ENCODE data around the gene SHISAL1. TPM values are rescaled to one million over a fixed set of nuclear protein-coding genes. Genes with fewer than 3 reads are reported as not detected.

Gene SHISAL1
- total and polyA plus RNA-seq, 2 donors (not counting 3 experiments of a cell fraction or from before 2014, with no cell fraction given) = 0.01 to 0.07 TPM

GRCh38 chr22:44199866-44200265, 112.9 kb downstream of the SHISAL1 start:
- Histone ChIP-seq H3K36me3 (ENCODE audit: control insufficient read depth in 2 of 2, extremely low read depth in 1 of 2, insufficient read depth in 2 of 2, low read length in 2 of 2) (no peaks in the 10 kb centered on the region), H3K79me2 (ENCODE audit: control insufficient read depth, insufficient read depth, low read length) (no peaks in the 10 kb centered on the region), H4K20me1 (replicated peaks; ENCODE audit: control insufficient read depth, extremely low read depth, insufficient read depth, low read length) (no peaks in the 10 kb centered on the region), H3K9ac (replicated peaks; ENCODE audit: extremely low read depth, insufficient read depth, low read length) (no peak overlapping the region), H3K27me3 (ENCODE audit: control insufficient read depth in 2 of 2, insufficient read depth in 2 of 2, low read length in 2 of 2) (no peaks in the 10 kb centered on the region), H3K9me3 (replicated peaks; ENCODE audit: control insufficient read depth, insufficient read depth, low read length) (no peaks in the 10 kb centered on the region), H3K27ac (ENCODE audit: insufficient read depth, low read depth, low read length) (no peak overlapping the region), H3K4me2 (ENCODE audit: insufficient read depth, low read length) (no peak overlapping the region), H3K4me3 (replicated peaks in 1 of 3; ENCODE audit: insufficient read depth in 1 of 3, low read depth in 1 of 3, low read length in 3 of 3) (no peak overlapping the region), H3K4me1 (ENCODE audit: control insufficient read depth, extremely low read depth, insufficient read depth, low read length) (no peaks in the 10 kb centered on the region), H2AFZ (ENCODE audit: low read depth, low read length) (no peak overlapping the region), H3K9me1 (replicated peaks; ENCODE audit: control insufficient read depth, extremely low read depth, insufficient read depth, low read length) (no peaks in the 10 kb centered on the region)
- FAIRE-seq (no peak), DNase-seq (ENCODE audit: low read depth, low spot score) (no peak)
- intact Hi-C loops (cut with micrococcal nuclease) (no loop called here), dilution Hi-C loops (cut with MboI; ENCODE audit: extremely low pct_ligation_motif_present, low sequenced_read_pairs) (no loop called here)
- no TSS peak for BruUV-seq (replicated peaks)
- POLR2A ChIA-PET = no interaction called here
- CTCF ChIA-PET = no interaction called here
- TF ChIP-seq EZH2 (IDR thresholded peaks at IDR 0.05; ENCODE audit: borderline replicate concordance, low read depth, low read length, severe bottlenecking) = no peak
- no peak for TF ChIP-seq JUN (IDR thresholded peaks at IDR 0.05; ENCODE audit: borderline replicate concordance, insufficient read depth, insufficient read length, low read depth)
- TF ChIP-seq MAX (IDR thresholded peaks at IDR 0.05; ENCODE audit: insufficient read depth, insufficient read length) = no peak
- no peak for TF ChIP-seq FOS (IDR thresholded peaks at IDR 0.05; ENCODE audit: borderline replicate concordance, insufficient read depth, low read length)
- TF ChIP-seq CTCF (IDR thresholded peaks at IDR 0.05; ENCODE audit: extremely low read depth in 1 of 2, insufficient read depth in 1 of 2, low read depth in 1 of 2, low read length in 2 of 2) = no peak
- TF ChIP-seq POLR2AphosphoS5 (IDR thresholded peaks at IDR 0.05; ENCODE audit: insufficient read depth, low read depth, low read length) = no peak
- no peak for TF ChIP-seq GATA2 (IDR thresholded peaks at IDR 0.05; ENCODE audit: insufficient read depth, insufficient read length, low read depth, low read length)
- no peak for TF ChIP-seq MYC (IDR thresholded peaks at IDR 0.05; ENCODE audit: low read depth, low read length)
- TF ChIP-seq POLR2A (IDR thresholded peaks at IDR 0.05; ENCODE audit: low read depth, low read length) = no peak
